ENCODE results near the gene BAZ2B. TPM values are rescaled to one million over a fixed set of nuclear protein-coding genes. Genes with fewer than 3 reads are reported as not detected.

BAZ2B gene
- total and polyA plus RNA-seq, 2 experiments from 2014 or later, result 51.7 to 62.9 TPM

DNA sequence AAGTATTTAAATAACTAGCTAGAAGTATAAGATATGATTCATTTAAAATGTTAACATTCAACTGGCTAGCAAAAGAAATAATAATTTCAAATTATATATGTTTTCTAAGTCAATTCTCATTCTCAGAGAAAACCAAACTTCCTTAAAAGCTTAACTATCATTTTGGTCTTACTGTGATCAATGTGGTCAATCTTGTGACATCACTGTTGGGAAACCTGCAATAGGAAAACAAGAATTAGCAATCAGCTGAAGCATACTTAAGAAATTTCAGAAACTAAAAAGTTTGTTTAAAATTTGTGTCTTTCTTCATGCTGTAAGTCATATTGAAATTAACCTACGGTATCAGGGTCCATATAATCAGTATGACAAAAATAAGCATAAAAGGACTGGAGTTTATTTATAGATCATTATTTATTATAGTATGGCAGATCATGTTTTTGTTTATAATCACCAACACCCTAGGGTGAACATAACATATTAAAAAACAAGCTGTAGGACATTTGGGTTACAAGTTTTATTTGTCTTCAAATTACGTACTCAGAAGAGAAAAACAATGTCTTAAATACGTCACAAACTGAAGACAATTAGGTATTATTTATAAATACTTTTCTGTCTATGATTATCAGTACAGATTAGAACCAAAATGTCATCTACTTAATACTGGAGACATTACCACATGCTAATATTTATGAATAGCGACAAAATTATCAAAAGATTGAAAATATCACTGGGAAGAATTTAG, 60.5 kb downstream of the BAZ2B start (continued):
- TF ChIP-seq, protein P1, sequence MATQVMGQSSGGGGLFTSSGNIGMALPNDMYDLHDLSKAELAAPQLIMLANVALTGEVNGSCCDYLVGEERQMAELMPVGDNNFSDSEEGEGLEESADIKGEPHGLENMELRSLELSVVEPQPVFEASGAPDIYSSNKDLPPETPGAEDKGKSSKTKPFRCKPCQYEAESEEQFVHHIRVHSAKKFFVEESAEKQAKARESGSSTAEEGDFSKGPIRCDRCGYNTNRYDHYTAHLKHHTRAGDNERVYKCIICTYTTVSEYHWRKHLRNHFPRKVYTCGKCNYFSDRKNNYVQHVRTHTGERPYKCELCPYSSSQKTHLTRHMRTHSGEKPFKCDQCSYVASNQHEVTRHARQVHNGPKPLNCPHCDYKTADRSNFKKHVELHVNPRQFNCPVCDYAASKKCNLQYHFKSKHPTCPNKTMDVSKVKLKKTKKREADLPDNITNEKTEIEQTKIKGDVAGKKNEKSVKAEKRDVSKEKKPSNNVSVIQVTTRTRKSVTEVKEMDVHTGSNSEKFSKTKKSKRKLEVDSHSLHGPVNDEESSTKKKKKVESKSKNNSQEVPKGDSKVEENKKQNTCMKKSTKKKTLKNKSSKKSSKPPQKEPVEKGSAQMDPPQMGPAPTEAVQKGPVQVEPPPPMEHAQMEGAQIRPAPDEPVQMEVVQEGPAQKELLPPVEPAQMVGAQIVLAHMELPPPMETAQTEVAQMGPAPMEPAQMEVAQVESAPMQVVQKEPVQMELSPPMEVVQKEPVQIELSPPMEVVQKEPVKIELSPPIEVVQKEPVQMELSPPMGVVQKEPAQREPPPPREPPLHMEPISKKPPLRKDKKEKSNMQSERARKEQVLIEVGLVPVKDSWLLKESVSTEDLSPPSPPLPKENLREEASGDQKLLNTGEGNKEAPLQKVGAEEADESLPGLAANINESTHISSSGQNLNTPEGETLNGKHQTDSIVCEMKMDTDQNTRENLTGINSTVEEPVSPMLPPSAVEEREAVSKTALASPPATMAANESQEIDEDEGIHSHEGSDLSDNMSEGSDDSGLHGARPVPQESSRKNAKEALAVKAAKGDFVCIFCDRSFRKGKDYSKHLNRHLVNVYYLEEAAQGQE (IDR thresholded peaks at IDR 0.05; ENCODE audit: unreplicated experiment), result no peak
- TF ChIP-seq NANOG (IDR thresholded peaks at IDR 0.05; ENCODE audit: borderline replicate concordance), result no peak
- TF ChIP-seq ZNF331 (CRISPR knock-in tag; IDR thresholded peaks at IDR 0.05; ENCODE audit: low read depth), result no peak
- no peak for TF ChIP-seq EZH2phosphoT487 (IDR thresholded peaks at IDR 0.05; ENCODE audit: unreplicated experiment)
- TF ChIP-seq, protein P2, sequence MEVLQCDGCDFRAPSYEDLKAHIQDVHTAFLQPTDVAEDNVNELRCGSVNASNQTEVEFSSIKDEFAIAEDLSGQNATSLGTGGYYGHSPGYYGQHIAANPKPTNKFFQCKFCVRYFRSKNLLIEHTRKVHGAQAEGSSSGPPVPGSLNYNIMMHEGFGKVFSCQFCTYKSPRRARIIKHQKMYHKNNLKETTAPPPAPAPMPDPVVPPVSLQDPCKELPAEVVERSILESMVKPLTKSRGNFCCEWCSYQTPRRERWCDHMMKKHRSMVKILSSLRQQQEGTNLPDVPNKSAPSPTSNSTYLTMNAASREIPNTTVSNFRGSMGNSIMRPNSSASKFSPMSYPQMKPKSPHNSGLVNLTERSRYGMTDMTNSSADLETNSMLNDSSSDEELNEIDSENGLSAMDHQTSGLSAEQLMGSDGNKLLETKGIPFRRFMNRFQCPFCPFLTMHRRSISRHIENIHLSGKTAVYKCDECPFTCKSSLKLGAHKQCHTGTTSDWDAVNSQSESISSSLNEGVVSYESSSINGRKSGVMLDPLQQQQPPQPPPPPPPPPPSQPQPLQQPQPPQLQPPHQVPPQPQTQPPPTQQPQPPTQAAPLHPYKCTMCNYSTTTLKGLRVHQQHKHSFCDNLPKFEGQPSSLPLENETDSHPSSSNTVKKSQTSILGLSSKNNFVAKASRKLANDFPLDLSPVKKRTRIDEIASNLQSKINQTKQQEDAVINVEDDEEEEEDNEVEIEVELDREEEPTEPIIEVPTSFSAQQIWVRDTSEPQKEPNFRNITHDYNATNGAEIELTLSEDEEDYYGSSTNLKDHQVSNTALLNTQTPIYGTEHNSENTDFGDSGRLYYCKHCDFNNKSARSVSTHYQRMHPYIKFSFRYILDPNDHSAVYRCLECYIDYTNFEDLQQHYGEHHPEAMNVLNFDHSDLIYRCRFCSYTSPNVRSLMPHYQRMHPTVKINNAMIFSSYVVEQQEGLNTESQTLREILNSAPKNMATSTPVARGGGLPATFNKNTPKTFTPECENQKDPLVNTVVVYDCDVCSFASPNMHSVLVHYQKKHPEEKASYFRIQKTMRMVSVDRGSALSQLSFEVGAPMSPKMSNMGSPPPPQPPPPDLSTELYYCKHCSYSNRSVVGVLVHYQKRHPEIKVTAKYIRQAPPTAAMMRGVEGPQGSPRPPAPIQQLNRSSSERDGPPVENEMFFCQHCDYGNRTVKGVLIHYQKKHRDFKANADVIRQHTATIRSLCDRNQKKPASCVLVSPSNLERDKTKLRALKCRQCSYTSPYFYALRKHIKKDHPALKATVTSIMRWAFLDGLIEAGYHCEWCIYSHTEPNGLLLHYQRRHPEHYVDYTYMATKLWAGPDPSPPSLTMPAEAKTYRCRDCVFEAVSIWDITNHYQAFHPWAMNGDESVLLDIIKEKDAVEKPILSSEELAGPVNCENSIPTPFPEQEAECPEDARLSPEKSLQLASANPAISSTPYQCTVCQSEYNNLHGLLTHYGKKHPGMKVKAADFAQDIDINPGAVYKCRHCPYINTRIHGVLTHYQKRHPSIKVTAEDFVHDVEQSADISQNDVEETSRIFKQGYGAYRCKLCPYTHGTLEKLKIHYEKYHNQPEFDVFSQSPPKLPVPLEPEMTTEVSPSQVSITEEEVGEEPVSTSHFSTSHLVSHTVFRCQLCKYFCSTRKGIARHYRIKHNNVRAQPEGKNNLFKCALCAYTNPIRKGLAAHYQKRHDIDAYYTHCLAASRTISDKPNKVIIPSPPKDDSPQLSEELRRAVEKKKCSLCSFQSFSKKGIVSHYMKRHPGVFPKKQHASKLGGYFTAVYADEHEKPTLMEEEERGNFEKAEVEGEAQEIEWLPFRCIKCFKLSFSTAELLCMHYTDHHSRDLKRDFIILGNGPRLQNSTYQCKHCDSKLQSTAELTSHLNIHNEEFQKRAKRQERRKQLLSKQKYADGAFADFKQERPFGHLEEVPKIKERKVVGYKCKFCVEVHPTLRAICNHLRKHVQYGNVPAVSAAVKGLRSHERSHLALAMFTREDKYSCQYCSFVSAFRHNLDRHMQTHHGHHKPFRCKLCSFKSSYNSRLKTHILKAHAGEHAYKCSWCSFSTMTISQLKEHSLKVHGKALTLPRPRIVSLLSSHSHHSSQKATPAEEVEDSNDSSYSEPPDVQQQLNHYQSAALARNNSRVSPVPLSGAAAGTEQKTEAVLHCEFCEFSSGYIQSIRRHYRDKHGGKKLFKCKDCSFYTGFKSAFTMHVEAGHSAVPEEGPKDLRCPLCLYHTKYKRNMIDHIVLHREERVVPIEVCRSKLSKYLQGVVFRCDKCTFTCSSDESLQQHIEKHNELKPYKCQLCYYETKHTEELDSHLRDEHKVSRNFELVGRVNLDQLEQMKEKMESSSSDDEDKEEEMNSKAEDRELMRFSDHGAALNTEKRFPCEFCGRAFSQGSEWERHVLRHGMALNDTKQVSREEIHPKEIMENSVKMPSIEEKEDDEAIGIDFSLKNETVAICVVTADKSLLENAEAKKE (CRISPR knock-in tag; IDR thresholded peaks at IDR 0.05), result no peak
- no peak for TF ChIP-seq JUNB (IDR thresholded peaks at IDR 0.05; ENCODE audit: unreplicated experiment)

All from GM23338 (cell line).